GM19372 (cell line): ENCODE measurements around the gene SAFB.
"Not testable (repeated sequence)": the region's sequence is repeated elsewhere in the genome, so short reads cannot be mapped to it uniquely, and the experiment has no call there.

Experiments used
- ATAC-seq: cut with Tn5 transposase; IDR thresholded peaks from one replicate; pipeline ENCODE4 v1.9.1; 2021; ENCODE audit warnings: mild to moderate bottlenecking, low read depth, moderate library complexity; ENCODE audit not compliant: unreplicated experiment

Gene SAFB

DNA sequence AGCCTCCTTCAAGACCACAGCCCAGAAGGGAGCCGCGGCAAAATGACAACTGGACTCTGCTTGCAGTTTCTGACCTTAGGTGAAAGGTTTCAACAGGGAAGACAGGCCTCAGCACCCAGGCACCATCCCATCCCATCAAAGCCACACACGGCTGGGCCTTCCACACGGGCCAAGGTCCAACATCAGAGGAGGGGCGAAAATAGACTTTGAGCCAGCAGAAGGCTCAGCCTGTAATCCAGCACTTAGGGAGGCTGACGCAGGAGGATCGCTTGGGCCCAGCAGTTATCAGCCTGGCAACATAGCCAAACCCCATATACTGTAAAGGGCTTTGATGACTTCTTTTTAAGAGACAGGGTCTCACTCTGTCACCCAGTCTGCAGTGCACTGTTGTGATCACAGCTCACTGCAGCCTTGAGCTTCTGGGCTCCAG, 28.3 kb upstream of the SAFB start:
- ATAC-seq = no peak

GRCh38 chr19:5595129-5595528, 27.8 kb upstream of the SAFB start:
- ATAC-seq = no peak

GRCh38 chr19:5595745-5596144, 27.1 kb upstream of the SAFB start:
- ATAC-seq = no peak

DNA sequence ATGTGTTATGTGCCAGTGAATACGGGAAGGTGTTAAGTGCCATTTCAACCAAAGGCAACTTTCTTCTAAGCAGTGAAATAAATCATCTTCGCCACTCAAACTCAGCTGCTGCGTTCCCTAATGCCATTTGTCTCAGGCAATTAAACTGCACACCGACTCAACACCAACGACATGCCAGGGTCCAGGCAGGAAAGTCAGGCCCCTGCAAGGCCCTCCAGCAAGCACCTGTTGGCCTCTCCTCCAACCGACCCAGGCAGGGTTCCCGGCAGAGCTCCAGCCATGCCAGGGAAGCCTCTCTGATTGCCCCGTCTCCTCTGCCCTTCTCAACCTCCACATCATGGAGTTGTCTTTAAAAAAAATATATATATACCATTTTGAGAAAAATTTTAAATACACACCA, 22.1 kb upstream of the SAFB start:
- no peak for ATAC-seq

DNA sequence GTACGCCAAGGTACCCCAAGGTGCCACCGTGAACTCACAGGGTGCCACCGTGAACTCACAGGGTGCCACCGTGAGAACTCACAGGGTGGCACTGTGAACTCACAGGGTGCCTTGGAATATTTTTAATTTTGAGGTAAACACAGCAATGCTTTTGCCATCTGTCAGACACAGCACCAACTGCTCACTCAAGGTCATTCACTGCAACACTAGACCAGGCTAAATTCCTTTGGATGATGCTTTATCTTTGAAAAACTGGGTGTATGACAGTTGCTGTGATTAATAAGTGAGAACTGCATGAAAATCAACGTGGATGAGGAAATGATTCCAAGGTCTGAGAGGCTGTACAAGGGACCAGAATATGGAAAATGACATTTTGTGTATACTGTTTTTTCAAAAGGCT, 19.3 kb upstream of the SAFB start:
- no peak for ATAC-seq

GRCh38 chr19:5605362-5605761, 17.5 kb upstream of the SAFB start:
- ATAC-seq = no peak

GRCh38 chr19:5607318-5608275, 15.3 kb upstream of the SAFB start:
- no peak for ATAC-seq

- ATAC-seq = no peak
Measured at GRCh38 chr19:5608291-5608690, 14.6 kb upstream of the SAFB start.

DNA sequence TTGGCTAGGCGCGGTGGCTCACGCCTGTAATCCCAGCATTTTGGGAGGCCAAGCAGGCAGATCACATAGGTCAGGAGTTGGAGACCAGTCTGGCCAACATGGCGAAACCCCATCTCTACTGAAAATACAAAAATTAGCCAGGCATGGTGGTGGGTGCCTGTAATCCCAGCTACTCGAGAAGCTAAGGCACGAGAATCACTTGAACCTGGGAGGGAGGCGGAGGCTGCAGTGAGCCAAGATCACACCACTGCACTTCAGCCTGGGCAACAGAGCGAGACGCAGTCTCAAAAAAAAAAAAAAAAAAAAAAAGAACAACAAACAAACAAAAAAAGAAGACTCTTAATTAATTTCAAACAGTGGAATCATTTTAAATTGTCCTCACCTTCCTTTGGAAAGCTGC, 14.1 kb upstream of the SAFB start:
- not testable (repeated sequence) for ATAC-seq

GRCh38 chr19:5609881-5610448, 12.9 kb upstream of the SAFB start:
- no peak for ATAC-seq

DNA sequence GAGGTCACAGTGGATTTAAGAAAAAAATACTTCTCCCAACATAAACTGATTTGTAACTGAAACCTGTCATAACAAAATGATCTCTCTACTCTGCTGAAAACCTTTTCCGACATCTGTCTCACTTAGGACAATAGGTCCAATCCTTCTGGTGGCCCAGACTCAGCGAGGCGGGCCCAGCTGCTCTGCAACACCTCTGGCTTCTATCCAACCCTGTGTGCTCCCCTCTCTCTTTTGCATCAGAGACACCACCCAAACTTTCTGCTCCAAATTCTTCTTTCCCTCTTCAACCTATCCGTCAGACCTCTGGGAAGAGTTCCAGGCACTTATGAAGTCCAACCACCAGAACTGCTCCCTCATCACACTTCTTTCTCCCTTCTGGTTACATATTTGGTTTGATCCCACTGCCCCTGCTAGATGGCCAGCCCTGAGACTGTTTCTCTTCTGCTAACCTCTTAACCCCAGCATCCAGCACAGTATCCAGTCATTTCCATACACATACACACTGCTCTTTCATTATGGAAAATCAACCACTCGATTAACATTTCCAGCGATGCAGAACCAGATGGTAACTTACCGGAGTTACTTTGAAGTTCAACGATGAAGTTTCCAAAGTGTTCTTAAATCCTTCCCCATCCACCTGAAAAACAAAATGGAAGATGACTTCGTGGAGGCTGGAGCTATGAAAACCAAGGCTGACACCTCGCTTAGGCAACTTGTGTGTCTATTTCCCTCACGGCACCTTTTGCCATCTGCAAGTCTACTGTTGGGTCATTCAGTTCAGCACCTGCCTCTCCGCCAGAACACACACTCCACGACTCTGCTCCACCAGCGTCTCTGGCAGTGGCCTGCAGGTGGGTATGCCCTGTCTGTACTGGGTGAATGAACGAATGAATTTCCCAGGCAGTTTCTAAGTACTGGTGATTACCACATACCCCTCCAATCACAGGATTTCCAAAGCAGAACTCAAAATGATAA, 9.7 kb upstream of the SAFB start:
- no peak for ATAC-seq

GRCh38 chr19:5615756-5616327, 7.0 kb upstream of the SAFB start:
- no peak for ATAC-seq

GRCh38 chr19:5617080-5617479, 5.8 kb upstream of the SAFB start:
- no peak for ATAC-seq

DNA sequence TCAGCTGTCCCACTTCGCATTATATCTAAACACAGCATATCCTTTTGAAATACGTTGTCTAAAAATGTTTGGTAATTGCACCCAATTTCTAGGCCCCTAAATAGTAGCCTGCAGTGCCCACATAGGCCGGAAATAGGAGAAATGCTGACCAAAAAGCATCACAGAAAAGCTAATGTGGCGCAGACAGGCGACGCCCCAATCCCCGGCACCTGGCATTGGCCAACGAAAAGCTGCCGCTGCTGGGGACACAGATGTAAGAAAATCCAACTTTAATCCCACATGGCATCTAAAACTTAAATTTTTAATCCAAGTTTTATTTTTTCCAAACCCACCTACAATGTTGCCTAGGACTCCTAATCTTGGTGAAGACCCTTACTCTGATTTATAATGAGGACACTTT, 4.3 kb upstream of the SAFB start:
- no peak for ATAC-seq

DNA sequence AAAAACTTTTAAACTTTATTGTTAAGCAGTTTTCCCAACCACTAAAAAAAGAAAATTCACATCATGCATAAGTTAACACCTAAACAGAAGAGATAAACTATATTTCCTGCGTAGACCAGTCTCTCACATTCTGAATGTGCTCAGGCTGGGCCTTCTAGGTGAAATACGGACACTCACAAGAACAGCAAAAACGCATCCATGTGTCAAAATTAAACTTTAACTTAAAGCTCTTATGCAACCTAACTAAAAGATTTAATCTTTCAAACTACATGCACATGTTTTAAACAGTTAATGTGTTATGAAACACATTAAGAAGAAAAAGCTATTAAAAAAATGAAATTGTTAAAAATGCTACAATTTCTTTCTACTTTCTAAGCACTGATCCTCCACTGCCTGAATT, 2.9 kb upstream of the SAFB start:
- ATAC-seq = no peak

DNA sequence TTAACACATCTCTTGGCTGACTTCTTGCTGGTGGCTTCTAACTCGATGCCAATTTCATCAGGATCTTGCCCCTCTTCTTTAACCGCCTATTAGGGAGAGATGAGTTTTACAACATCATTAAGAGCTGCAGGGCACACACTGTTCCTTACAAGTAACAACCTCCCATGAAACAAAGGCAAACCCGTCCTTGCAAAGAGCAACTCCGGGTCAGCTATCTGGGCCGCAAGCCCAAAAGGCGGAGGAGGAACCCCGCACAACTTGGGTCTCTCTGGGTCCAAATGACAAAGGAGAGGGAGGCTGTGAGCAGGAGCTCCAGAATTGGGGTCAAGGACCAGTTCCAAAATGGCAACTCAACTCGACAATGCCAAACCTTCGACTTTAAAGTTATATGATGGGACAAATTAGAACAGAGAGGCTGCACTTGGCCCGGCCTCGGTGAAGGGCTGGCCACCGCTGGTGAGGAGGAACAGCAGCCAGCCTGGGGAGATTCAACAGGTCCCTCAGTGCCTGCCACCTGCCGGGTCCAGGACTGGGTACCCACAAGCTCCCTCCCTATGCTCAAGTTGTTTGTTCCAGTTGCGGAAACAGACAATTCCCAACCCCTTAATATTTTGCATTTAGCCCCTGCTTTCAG, 1.5 kb upstream of the SAFB start:
- ATAC-seq = no peak

DNA sequence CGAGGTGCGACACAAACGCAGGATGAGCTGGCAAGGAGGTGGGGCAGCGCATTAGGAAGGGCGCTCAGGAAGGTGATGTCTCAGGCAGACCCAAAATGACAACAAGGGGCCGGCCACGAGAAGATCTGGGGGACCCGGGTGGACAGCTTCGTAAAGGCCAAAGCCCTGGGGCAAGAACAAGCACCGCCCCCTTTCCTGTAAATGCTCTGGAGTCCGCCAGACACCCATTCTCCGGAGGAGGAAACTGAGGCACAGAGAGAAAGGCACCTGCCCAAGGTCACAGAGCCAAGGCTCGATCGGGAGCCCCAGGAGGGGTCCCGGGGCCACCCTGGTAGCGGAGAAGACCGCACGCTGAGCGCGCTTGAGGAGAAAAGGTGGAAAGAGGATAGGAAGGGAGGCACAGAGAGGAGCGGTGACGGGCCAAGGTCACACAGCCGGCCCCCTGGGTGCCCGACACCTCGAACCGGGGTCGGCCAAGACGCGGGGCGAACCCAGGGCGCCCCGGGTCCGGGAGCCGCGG, 878 bp upstream of the SAFB start:
- ATAC-seq = no peak

DNA sequence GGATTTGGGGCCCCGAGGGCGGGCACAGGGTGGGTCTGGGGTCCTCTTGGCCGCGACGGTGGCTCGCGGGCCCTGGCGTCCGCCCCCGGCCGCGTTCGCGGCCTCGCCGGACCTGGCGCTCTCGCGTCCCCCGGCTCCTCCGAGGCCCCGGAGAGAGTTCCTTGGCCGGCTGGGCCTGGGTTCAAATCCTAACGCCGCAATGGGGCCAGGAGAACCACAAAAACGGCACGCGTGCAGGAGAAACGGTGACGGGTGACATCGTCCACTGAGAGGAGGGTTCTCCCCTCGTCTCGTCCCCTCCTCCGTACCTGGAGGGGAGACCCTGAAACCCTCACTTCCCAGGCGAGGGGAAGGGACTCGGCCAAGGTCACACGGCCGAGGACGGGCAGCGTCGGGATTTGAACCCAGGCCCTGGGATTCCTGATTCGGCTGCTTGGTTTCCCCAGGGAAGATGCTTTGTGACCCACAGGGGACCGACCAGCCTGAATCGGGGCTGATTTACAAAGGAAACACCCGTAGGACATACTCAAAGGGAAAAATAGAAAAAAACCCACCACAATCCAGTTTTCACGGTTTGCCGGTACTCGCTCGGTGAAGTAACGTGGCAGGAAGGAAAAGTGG, 624 bp downstream of the SAFB start:
- no peak for ATAC-seq

GRCh38 chr19:5624018-5624663, 1.3 kb downstream of the SAFB start:
- ATAC-seq = no peak
